MM.1S (cell line): ENCODE measurements around the gene CGRRF1.

Experiments
- EZH2 ChIP-seq: fragments of 300-600 bp; sonication (generic); optimal IDR thresholded peaks from 2 replicates; pipeline ENCODE3; 2017; ENCODE audit warnings: low read depth, mild to moderate bottlenecking, antibody characterized with exemption, low read length, mixed read lengths
- TF ChIP-seq, protein P1 (sequence below): fragments of 300-600 bp; sonication (generic); IDR thresholded peaks from 2 replicates; pipeline ENCODE4 v1.5.1; 2016; ENCODE audit warnings: antibody characterized with exemption, low read length, mixed read lengths

DNA sequence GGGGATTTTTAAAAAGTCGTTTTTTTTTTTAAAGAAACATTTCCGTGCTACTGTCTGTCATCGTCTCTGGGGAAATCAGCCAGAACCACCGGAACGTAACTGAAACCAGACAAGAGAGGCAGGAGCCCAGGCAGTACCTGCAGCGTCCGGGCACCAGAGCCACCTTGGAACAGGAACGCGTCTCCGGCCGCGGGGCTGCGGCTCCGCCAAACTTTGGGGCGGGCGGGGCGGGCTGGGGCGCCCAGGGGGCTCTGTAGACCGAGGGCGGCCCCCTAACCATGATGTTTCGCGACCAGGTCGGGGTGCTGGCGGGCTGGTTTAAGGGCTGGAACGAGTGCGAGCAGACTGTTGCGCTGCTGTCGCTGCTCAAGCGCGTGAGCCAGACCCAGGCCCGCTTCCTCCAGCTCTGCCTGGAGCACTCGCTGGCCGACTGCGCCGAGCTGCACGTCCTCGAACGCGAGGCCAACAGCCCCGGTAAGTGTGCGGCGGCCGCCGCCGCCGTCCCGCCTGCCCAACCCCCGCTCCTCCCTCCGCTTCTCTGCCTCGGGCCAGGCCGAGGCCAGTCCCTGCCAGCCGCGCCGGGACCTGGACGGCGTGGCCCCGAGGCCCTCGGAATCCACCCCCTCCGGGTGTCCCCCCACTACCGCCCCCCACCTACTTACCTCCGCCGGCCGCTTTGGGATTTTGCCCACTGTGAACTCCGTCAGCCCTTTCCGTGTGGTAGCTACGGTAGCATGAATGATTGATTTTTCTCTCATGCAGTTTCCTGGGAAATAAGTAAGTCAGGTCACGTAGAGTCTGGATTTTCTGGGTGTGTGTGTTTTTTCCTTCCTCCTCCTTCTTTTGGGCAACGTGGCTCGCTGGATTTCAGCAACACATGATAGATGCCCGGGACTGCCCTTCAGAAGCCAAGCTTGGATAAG lies 58.2 kb downstream of the CGRRF1 start:
- no peak for TF ChIP-seq EZH2
- TF ChIP-seq, protein P1, sequence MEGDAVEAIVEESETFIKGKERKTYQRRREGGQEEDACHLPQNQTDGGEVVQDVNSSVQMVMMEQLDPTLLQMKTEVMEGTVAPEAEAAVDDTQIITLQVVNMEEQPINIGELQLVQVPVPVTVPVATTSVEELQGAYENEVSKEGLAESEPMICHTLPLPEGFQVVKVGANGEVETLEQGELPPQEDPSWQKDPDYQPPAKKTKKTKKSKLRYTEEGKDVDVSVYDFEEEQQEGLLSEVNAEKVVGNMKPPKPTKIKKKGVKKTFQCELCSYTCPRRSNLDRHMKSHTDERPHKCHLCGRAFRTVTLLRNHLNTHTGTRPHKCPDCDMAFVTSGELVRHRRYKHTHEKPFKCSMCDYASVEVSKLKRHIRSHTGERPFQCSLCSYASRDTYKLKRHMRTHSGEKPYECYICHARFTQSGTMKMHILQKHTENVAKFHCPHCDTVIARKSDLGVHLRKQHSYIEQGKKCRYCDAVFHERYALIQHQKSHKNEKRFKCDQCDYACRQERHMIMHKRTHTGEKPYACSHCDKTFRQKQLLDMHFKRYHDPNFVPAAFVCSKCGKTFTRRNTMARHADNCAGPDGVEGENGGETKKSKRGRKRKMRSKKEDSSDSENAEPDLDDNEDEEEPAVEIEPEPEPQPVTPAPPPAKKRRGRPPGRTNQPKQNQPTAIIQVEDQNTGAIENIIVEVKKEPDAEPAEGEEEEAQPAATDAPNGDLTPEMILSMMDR: no peak
